NCI-H460 (cell line): ENCODE measurements around the gene ALPL. TPM values are rescaled to one million over a fixed set of nuclear protein-coding genes. Genes with fewer than 3 reads are reported as not detected.

Source experiments
- DNase-seq: peaks from one replicate; pipeline ENCODE4 v3.0.0-alpha.2; 2016; ENCODE audit warnings: low read depth; ENCODE audit errors: extremely low read depth
- total RNA-seq: library from RNA; depleted of rRNA; stranded (reverse); fragments of >200 nt; shearing (Covaris generic); gene quantifications from 2 replicates; pipeline ENCODE4 v1.2.3, GENCODE V29; 2014

ALPL gene
- total RNA-seq, 1 experiment from 2014 or later = 0.12 TPM

DNA sequence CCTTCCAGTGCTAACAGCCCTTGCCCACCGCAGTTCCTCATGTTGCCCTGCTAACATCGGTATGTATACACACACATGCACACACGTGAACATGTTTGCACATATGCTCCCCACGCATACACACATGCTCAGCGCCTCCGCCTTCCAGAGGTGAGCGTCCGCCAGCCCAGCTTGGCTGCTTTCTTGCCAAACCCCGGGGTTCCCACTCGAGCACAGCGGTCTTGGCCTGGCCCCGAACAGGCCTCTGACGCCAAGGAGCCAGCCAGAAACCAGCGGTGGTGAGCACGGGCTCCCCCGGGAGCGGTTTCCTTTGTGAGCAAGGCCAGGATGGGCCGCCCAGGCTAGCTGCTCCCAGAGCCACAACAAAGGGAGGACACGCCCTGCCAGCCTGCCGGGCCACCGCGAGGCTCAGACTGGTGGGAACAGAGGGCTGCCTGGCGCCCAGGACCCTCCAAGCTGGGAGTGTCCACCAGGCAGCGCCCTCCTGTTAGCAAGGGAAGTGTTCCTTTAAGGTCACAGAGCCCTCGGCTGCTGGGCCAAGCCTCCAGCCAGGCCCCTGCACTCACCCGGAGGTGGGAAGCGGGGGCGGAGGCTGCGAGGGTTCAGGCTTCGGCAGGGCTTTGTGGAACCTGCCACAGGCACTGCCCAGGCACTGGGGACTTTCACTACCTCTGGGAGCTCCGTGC lies 65.4 kb downstream of the ALPL start:
- DNase-seq = no peak

DNA sequence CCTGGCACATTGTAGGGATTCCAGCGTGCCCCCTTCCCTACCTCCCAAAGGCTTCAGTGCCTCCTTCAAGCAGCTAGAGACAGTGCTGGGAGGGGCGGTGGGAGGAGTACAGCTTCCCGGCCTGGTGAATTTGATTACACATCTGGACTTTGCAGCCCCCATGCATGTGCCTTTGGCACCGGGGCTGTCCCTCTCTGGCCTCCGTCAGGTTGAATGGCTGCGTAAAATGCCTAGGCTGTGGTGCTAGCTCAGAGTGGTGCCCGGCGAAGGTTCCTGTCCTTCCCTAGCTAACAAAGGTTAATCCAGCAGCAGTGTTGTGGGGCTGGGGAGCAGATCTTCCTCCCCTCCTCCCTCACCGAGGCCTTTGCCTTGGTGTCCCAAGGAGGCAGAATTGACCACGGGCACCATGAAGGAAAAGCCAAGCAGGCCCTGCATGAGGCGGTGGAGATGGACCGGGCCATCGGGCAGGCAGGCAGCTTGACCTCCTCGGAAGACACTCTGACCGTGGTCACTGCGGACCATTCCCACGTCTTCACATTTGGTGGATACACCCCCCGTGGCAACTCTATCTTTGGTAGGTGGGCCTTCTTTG lies 66.2 kb downstream of the ALPL start:
- DNase-seq = no peak

DNA sequence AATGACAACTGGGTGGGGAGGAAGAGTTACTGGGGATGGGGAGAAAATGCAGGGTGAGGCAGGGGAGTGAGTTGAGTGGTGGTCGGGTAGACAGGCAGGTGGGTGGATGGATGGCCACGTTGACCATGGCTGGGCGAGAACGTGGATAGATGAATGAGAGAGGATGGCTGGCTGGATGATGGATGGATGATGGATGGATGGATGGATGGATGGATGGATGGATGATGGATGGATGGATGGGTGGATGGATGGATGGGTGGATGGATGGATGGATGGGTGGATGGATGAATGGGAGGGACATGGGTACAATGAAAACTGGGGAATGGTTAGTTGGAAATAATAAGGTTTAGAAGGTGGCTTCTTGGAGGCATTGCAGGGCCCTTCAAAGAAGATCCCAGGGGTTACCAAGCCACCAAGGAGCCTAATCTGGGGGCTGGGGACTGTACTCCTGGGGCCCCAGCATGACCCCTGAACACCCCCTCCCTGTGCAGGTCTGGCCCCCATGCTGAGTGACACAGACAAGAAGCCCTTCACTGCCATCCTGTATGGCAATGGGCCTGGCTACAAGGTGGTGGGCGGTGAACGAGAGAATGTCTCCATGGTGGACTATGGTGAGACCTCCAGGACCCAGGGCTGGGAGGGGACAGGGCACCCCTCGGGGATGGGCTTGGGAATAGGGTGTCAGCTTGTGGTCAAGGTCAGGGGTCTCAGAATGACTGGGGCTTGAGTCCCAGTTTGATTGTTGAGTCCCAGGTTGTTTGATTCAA lies 67.0 kb downstream of the ALPL start:
- no peak for DNase-seq

DNA sequence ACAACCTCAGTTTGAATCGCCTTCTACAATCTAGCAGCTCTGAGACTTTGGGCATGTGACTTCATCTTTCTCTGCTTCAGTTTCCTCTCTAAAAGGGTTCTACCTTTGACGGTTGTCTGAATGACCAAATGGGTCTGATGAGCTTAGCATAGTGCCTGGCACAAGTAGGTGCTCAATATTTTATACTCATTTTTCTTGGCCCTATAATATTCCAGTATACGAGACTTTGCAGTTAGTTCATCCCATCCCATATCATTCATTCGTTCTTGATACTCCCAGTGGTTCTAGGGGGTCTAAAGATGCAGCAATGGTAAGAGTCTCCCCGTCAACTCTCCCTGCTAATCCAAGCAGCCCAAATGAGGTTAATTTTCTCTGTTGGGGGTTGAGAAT lies 67.6 kb downstream of the ALPL start:
- DNase-seq = no peak

DNA sequence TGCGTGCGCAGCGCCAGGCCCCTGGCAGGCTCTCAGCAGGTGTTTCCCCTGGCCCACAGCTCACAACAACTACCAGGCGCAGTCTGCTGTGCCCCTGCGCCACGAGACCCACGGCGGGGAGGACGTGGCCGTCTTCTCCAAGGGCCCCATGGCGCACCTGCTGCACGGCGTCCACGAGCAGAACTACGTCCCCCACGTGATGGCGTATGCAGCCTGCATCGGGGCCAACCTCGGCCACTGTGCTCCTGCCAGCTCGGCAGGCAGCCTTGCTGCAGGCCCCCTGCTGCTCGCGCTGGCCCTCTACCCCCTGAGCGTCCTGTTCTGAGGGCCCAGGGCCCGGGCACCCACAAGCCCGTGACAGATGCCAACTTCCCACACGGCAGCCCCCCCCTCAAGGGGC lies 68.1 kb downstream of the ALPL start:
- DNase-seq = no peak

DNA sequence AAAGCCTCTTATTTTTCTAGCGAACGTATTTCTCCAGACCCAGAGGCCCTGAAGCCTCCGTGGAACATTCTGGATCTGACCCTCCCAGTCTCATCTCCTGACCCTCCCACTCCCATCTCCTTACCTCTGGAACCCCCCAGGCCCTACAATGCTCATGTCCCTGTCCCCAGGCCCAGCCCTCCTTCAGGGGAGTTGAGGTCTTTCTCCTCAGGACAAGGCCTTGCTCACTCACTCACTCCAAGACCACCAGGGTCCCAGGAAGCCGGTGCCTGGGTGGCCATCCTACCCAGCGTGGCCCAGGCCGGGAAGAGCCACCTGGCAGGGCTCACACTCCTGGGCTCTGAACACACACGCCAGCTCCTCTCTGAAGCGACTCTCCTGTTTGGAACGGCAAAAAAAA lies 68.7 kb downstream of the ALPL start:
- DNase-seq = no peak

DNA sequence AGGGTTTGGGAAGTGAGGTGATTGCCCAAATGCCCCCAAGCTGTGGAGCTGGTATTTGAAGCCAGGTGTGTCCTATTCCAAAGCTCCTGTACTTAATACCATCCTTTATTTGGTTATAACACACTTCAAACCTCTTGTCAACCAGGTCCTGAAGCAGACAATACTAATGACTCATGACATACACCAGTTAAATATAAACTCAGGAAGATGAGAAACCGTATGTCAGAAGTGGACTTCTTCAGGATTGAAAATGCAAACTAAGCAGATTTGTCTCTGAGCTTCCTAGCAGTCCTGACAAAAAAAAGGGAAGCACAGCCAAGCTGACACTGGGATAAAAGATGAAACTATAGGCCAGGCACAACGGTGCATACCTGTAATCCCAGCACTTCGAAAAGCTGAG lies 70.6 kb downstream of the ALPL start:
- DNase-seq = no peak

DNA sequence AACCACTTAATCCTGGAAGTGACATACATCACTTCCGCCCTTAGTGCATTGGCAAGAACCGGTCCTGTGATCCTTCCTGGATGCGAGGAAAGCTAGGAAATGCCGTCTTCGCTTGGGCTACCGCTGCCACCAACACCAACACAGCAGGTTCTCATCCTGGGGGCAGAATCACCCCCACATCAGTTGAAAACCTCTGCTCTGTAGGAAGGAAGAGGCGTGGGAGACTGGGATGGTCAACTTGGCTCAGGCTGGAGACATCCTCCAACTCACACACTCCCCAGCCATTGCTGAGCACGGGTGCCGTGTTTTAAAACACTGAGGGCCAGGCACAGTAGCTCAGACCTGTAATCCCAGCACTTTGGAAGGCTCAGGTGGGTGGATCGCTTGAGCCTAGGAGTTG lies 74.9 kb downstream of the ALPL start:
- no peak for DNase-seq

DNA sequence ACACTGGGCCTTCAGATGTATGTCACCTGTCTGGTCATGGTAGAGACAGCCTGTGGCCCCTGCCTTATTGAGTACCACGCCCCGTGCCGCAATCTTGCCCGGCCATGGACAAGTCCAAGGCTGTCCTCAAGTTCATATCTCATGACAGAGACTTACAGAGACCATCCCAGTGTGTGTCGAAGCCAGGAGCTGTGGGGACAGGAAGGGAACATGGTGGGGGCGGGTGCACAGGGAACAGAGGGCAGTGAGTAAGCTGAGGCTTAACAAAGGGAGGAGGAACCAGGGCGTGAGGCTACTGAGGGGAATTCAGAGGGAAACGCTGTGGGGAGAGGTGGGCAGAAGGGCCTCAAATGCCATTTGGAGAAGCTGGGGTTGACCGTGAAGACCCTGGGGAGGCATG lies 75.8 kb downstream of the ALPL start:
- DNase-seq = no peak

DNA sequence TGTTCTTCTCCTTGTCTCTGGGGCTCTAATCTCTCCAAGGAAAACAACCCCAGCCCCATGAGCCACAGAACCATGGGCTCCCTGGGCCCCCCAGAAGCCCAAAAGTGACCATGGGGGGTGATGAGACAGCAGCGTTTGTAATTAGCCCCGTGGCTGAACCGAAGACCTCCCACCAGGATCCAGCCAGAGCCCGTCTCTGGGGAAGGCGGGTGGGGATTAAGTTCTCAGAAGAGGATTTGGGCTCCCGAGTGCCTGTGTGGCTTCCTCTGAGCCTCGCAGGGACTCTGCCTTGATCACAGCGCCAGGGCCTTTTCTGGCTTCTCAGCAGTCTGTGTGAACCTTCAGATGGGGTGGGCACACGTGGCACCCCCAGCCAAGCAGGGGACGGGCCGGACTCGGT lies 77.0 kb downstream of the ALPL start:
- no peak for DNase-seq

DNA sequence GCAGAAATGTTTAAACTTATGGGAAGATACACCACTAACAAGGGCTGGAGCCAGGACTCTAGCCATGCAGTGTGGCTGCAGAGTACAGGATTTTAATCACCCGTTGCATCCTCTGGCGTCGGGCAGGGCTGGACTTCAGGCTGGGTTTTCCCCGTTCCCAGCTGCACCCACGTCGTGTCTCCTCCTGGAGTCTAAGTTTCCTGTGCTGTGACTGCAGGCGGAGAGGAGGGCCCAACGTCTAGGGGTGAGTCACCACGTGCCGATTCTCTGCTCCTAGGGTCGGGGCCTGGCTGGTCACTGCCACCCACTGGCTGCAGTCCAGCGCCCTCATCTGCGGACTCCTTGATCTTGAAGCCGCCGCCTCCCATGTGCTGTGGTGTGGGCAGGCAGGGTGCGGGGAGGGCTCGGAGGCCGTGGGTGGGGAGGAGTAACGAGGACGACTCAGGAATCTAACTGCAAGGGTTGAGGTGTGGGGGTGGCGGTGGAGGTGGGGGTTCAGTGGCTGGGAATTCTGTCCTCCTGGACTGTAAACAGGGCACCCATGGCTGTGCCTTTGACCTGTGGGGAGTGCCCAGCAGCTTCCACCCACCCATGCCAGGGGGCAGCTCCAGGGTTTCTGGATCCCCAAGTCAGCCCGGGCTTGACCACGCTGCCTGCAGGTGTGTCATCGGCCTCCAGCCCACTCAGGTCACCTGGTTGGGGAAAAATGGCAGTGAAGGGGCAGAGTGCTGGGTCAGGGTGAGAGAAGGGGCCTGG lies 77.8 kb downstream of the ALPL start:
- DNase-seq = peak; percentile 39

DNA sequence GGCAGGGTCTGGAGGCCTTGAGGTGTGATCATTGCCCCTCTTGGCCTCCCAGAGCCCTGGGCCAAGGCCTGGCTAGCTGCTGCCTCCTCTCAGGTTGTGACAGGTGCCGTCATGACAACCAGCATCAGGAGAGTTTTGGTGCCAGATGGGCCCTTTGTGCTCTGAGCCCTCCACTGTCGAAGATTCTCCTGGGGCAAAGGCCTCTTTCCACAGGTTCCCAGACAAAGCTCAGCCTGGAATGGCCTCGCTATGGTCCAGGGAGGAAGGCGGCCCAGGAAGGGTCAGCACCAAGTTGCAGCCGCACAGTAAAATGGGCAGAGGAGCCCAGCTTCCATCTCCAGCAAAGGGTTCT lies 78.4 kb downstream of the ALPL start:
- DNase-seq = no peak

DNA sequence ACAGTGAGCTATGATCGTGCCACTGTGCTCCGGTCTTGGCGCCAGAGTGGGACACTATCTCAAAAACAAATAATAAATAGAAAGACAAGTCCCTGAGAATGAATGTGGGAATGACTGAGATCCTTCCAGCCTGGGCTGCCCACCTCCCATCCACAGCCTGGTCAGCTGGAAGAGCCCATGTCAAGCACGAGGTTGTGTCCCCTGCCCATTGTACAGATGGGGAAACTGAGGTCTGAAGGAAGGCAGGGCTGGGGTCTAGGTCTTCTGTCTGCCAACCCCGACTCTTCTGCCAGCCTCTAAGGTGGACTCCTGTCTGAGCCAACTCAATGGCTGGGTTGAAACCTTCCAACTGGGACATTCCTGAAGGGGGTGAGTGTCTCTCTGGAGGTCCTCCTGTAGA lies 80.4 kb downstream of the ALPL start:
- no peak for DNase-seq

DNA sequence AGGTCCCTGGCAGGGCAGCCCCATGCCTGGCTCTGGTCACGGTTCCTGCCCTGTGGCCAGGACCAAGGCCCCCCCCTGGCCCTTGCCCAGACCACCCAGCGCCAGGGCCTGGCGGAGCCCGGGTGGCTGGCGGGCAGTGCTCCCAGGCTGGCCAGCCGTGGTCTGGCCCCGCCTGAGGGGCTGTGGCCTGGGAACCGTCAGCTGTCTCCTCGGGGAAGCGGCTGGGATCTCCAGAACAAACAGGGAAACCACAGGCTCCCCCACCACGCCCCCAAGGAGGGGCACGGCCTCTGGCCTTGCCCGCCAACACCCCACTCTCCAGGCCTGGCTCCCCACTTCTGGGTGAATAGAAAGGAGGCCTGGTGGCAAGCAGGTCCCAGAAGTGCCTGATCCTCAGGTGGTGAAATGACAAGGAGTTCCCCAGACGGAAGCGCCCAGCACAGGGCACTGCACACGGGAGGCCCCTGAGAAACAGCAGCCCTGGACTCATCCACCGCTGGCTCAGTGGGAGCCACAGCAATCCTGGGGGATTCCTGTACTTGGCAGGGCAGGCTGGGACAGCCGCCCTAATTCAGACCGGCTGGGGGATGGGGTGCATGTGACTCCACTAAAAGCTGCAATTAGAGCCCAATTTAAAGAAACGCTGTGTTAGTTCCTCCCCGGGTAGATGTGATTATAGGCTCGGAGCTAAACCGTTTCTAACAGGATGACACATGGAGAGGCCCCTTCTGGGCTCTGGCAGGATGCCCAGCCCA lies 81.1 kb downstream of the ALPL start:
- no peak for DNase-seq

DNA sequence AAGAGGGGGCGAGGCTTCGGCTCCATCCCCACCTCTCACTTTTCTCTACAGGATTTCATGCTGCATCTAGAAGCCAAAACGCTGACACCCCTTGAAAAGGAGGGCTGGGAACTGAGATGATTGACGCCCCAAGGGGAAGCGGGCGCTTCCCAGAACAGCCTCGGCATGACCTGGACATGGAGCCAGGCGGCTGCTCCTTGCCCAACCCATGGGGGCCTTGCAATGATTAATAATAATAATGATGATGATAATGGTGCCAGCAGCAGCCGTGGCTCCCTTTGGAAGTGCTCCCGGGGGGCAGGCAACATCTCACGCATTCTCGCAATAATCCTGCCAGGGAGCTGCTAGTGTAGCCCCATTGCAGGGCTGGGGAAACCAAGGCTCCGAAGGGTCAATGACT lies 81.7 kb downstream of the ALPL start:
- no peak for DNase-seq

DNA sequence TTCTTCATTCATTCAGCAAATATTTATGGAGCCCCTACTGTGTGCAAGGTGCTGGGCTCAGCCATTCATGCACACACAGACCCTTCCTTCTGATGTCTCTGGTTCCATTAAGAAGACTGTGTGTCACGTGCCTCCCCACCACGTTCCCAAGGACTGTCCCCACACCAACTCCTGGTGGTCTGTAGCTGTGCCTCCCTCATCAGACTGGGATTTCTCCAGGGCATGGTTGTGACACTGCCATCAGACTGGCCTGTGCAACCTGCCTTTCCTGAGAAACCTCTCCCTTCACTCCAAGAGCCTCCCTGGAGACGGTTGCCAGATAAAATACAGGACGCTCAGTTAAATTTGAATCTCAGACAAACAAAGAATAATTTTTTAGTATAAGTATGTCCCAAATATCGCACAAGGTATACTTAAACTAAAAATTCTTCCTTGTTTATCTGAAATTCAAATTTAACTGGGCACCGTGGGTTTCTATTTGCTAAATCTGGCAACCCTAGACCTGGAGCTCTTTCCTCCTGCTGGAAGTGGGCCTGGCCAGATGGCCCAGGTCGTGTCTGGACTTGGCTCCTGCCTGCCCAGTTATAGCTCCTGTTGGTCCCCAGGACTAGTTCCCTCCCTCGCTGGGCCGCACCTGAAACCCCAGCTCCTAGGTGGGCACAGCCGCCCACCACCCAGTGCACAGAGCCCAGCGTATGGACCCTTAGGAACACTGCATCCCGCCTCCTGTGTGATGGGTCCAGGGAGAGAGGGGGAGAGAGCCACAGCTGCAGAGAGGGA lies 83.1 kb downstream of the ALPL start:
- no peak for DNase-seq

DNA sequence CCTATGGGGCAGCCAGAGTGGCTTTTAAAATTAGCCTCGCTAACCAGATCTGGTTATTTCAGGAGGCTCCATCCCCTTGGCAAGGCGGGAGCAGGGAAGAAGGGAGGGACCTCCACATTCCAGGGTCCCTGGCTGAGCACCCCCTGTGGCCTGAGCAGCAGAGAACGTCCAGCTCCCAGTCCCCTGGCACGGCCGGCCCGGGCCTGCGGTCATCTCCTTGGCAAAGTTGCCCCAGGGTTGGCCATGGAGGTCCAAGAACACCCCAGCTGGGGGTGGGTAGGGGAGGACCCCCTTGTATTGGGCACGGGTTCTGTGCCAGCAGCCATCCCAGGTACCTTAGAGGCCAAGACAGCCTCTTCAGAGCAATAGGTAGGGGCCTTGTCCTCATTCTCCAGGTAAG lies 84.0 kb downstream of the ALPL start:
- no peak for DNase-seq

DNA sequence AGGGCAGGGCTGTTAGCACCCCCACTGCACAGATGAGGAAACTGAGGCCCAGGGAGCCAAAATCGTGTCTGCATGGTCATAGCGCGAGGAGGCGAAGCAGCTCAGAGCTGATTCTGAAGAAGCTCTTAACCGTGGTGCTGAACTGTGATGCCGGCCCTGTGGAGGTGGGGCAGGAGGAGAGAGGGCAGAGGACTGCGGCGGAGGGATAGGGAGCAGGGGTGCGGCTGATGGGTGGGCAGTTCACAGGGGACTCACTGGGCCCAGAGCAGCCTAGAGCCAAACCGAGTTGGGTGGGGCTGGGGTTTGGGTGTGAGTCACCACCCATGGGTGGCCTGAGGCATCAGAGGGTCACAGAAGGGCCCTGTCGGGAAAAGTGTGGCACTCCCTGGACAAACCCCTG lies 85.3 kb downstream of the ALPL start:
- DNase-seq = no peak

DNA sequence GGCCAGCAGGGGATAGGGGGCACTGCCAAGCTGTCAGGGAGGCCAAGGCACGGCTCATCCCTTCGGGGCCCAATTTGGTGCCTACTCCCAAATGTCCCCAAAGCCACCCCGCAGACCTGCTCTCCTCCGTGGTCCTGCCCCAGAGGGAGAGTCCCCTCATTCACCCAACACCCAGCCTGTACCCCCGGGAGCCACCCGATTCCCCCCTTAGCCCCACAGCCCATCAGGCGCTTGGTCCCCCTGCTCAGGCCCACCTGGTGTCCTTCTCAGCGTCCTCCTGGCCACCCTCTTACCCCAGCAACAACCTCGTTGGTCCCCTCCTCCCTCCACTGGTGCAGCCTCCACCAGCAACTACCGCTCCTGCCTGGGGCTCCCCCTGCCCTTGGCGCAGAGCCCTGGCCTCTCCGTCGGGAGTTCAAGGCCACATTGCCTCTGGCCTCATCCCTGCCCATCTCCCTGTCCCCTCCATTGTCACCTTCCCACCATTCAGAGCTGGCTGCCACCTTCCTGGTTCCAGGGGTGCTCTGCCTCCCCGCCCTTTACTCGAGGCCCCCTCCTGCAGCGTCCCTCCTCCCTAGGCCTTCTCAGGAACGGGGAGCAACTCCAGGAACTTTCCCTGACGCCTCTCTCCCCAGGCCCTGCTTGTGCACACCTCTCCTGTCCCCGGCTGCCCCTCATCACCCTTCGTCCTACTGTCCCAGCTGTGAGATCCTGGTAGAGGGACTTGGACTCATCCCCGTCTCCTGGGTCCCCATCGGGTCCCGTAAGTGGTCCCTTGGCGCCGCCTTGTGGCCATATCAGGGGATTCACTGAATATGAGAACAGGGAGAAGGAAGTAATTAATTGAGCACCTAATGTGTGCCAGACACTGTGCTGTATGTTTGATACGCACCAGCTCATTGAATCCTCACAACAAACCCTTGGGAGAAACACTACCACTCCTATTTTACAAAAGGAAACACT lies 86.0 kb downstream of the ALPL start:
- DNase-seq = peak; percentile 38
